ENCODE measurements around the gene ITPK1. TPM values are rescaled to one million over a fixed set of nuclear protein-coding genes. Genes with fewer than 3 reads are reported as not detected.

ITPK1 gene
- total RNA-seq, 2 experiments from 2014 or later, result 17.8 to 34.7 TPM

GRCh38 chr14:93017898-93018297 lies 97.8 kb downstream of the ITPK1 start:
- Histone ChIP-seq H3K9me3 (ENCODE audit: low read length) (no peaks in the 10 kb centered on the region), H3K9me2 (ENCODE audit: insufficient read depth, low read length) (no peaks in the 10 kb centered on the region), H2AFZ (ENCODE audit: low read length) (no peak overlapping the region), H4K20me1 (ENCODE audit: insufficient read depth, low read length) (no peaks in the 10 kb centered on the region), H3K36me3 (ENCODE audit: insufficient read depth, low read length) (no peaks in the 10 kb centered on the region), H3K79me2 (ENCODE audit: insufficient read depth, low read depth, low read length) (no peaks in the 10 kb centered on the region), H3K27ac (ENCODE audit: low read depth, low read length, poor library complexity, severe bottlenecking) (no peak overlapping the region), H3K4me1 (ENCODE audit: insufficient read depth, low read length, poor library complexity, severe bottlenecking) (peaks cover 4% of the 10 kb centered on the region), H3K4me2 (ENCODE audit: low read length) (no peak overlapping the region), H3K4me3 (ENCODE audit: low read depth, low read length, poor library complexity, severe bottlenecking) (no peak overlapping the region)
- POLR2A ChIA-PET, result no interaction called here
- no peak for DNase-seq (ENCODE audit: low spot score)
- TF ChIP-seq CTCF (conservative IDR thresholded peaks at IDR 0.05; ENCODE audit: low read length), result no peak
- CTCF ChIA-PET (ENCODE audit: unreplicated experiment), result no interaction called here
- BruUV-seq (replicated peaks), result no TSS peak
- intact Hi-C loops (cut with micrococcal nuclease; ENCODE audit: unreplicated experiment), result no loop called here

GRCh38 chr14:93017301-93017797 lies 98.4 kb downstream of the ITPK1 start:
- intact Hi-C loops (cut with micrococcal nuclease; ENCODE audit: unreplicated experiment), result no loop called here
- H3K4me3 ChIP-seq (ENCODE audit: low read depth, low read length, poor library complexity, severe bottlenecking), result no peak overlapping the region
- ChIA-PET CTCF (ENCODE audit: unreplicated experiment) (no interaction called here), POLR2A (no interaction called here)
- BruUV-seq (replicated peaks), result no TSS peak
- H3K4me1 ChIP-seq (ENCODE audit: insufficient read depth, low read length, poor library complexity, severe bottlenecking), result peaks cover 4% of the 10 kb centered on the region
- no peak overlapping the region for H3K4me2 ChIP-seq (ENCODE audit: low read length)
- no peaks in the 10 kb centered on the region for H3K9me3 ChIP-seq (ENCODE audit: low read length)
- H4K20me1 ChIP-seq (ENCODE audit: insufficient read depth, low read length), result no peaks in the 10 kb centered on the region
- H3K79me2 ChIP-seq (ENCODE audit: insufficient read depth, low read depth, low read length), result no peaks in the 10 kb centered on the region
- TF ChIP-seq EZH2phosphoT487 (IDR thresholded peaks at IDR 0.05; ENCODE audit: borderline replicate concordance, low read depth, low read length) (no peak), CTCF (conservative IDR thresholded peaks at IDR 0.05; ENCODE audit: low read length) (no peak)
- no peaks in the 10 kb centered on the region for H3K9me2 ChIP-seq (ENCODE audit: insufficient read depth, low read length)
- H3K27ac ChIP-seq (ENCODE audit: low read depth, low read length, poor library complexity, severe bottlenecking), result no peak overlapping the region
- DNase-seq (ENCODE audit: low spot score), result no peak
- H3K36me3 ChIP-seq (ENCODE audit: insufficient read depth, low read length), result no peaks in the 10 kb centered on the region
- no peak overlapping the region for H2AFZ ChIP-seq (ENCODE audit: low read length)

- Histone ChIP-seq H3K36me3 (ENCODE audit: insufficient read depth, low read length) (no peaks in the 10 kb centered on the region), H3K4me2 (ENCODE audit: low read length) (no peak overlapping the region), H3K79me2 (ENCODE audit: insufficient read depth, low read depth, low read length) (no peaks in the 10 kb centered on the region), H3K27ac (ENCODE audit: low read depth, low read length, poor library complexity, severe bottlenecking) (no peak overlapping the region), H2AFZ (ENCODE audit: low read length) (no peak overlapping the region), H3K4me1 (ENCODE audit: insufficient read depth, low read length, poor library complexity, severe bottlenecking) (peaks cover 4% of the 10 kb centered on the region), H3K4me3 (ENCODE audit: low read depth, low read length, poor library complexity, severe bottlenecking) (no peak overlapping the region), H3K9me2 (ENCODE audit: insufficient read depth, low read length) (no peaks in the 10 kb centered on the region), H4K20me1 (ENCODE audit: insufficient read depth, low read length) (no peaks in the 10 kb centered on the region), H3K9me3 (ENCODE audit: low read length) (no peaks in the 10 kb centered on the region)
- TF ChIP-seq EZH2phosphoT487 (IDR thresholded peaks at IDR 0.05; ENCODE audit: borderline replicate concordance, low read depth, low read length) (no peak), CTCF (conservative IDR thresholded peaks at IDR 0.05; ENCODE audit: low read length) (no peak)
- DNase-seq (ENCODE audit: low spot score), result no peak
- intact Hi-C loops (cut with micrococcal nuclease; ENCODE audit: unreplicated experiment), result no loop called here
- POLR2A ChIA-PET, result no interaction called here
- BruUV-seq (replicated peaks), result no TSS peak
- CTCF ChIA-PET (ENCODE audit: unreplicated experiment), result interaction anchor here (0.6 kb wide), 1 partner anchor 41 kb away, joined by 3 read pairs; no protein-coding TSS in a partner anchor
Observed at GRCh38 chr14:93016275-93016845, 99.4 kb downstream of the ITPK1 start.

All from OCI-LY7 (cell line).